MM.1S (cell line): ENCODE measurements around the gene LMBRD1.

Experiments
- DNase-seq: peaks from one replicate; pipeline ENCODE4 v3.0.0-alpha.2; 2015
- H2AFZ ChIP-seq: fragments of 300-600 bp; sonication (generic); 2 replicates; pipeline ENCODE4 v1.6.0; 2016; ENCODE audit warnings: antibody characterized with exemption, low read length
- H3F3A ChIP-seq: fragments of 300-600 bp; sonication (generic); 2 replicates; pipeline ENCODE4 v1.6.1; 2016; ENCODE audit warnings: mild to moderate bottlenecking, antibody characterized with exemption, low read length, moderate library complexity, mixed read lengths; ENCODE audit not compliant: insufficient read depth
- H3K27ac ChIP-seq: fragments of 300-600 bp; sonication (generic); 2 replicates; pipeline ENCODE4 v1.5.1; 2016; ENCODE audit warnings: mild to moderate bottlenecking, low read length
- H3K27me3 ChIP-seq: fragments of 300-600 bp; sonication (generic); replicated peaks from 2 replicates; pipeline ENCODE4 v1.6.0; 2016; ENCODE audit warnings: low read length; ENCODE audit not compliant: insufficient read depth
- H3K36me3 ChIP-seq: fragments of 300-600 bp; sonication (generic); replicated peaks from 2 replicates; pipeline ENCODE4 v1.6.1; 2016; ENCODE audit warnings: mild to moderate bottlenecking, low read length, mixed read lengths; ENCODE audit not compliant: insufficient read depth
- H3K4me1 ChIP-seq: fragments of 300-600 bp; sonication (generic); 2 replicates; pipeline ENCODE4 v1.6.1; 2016; ENCODE audit warnings: low read length, mixed read lengths
- H3K4me2 ChIP-seq: fragments of 300-600 bp; sonication (generic); 2 replicates; pipeline ENCODE4 v1.6.0; 2016; ENCODE audit warnings: low read depth, low read length
- H3K4me3 ChIP-seq: fragments of 300-600 bp; sonication (generic); 2 replicates; pipeline ENCODE4 v1.5.1; 2016; ENCODE audit warnings: low read length, mixed read lengths
- H3K79me2 ChIP-seq: fragments of 300-600 bp; sonication (generic); 2 replicates; pipeline ENCODE4 v1.6.1; 2016; ENCODE audit warnings: mixed run types, low read length, mixed read lengths
- H3K9ac ChIP-seq: fragments of 300-600 bp; sonication (generic); 2 replicates; pipeline ENCODE4 v1.6.1; 2016; ENCODE audit warnings: low read length, mixed read lengths
- H3K9me2 ChIP-seq: fragments of 300-600 bp; sonication (generic); replicated peaks from 2 replicates; pipeline ENCODE4 v1.6.1; 2016; ENCODE audit warnings: mild to moderate bottlenecking, low read length, mixed read lengths; ENCODE audit not compliant: insufficient read depth
- H3K9me3 ChIP-seq: fragments of 300-600 bp; sonication (generic); replicated peaks from 2 replicates; pipeline ENCODE4 v1.6.1; 2016; ENCODE audit warnings: mild to moderate bottlenecking, low read length, mixed read lengths; ENCODE audit not compliant: insufficient read depth
- H4K20me1 ChIP-seq: fragments of 300-600 bp; sonication (generic); 2 replicates; pipeline ENCODE4 v1.6.1; 2016; ENCODE audit warnings: mild to moderate bottlenecking, low read length, moderate library complexity, mixed read lengths; ENCODE audit not compliant: insufficient read depth
- EZH2 ChIP-seq: fragments of 300-600 bp; sonication (generic); optimal IDR thresholded peaks from 2 replicates; pipeline ENCODE3; 2017; ENCODE audit warnings: low read depth, mild to moderate bottlenecking, antibody characterized with exemption, low read length, mixed read lengths
- EZH2phosphoT487 ChIP-seq: fragments of 300-600 bp; sonication (generic); IDR thresholded peaks from 2 replicates; pipeline ENCODE4 v1.6.1; 2018; ENCODE audit warnings: antibody characterized with exemption, low read length
- TF ChIP-seq, protein P1 (sequence below): fragments of 300-600 bp; sonication (generic); IDR thresholded peaks from 2 replicates; pipeline ENCODE4 v1.5.1; 2016; ENCODE audit warnings: antibody characterized with exemption, low read length, mixed read lengths

The LMBRD1 gene

DNA sequence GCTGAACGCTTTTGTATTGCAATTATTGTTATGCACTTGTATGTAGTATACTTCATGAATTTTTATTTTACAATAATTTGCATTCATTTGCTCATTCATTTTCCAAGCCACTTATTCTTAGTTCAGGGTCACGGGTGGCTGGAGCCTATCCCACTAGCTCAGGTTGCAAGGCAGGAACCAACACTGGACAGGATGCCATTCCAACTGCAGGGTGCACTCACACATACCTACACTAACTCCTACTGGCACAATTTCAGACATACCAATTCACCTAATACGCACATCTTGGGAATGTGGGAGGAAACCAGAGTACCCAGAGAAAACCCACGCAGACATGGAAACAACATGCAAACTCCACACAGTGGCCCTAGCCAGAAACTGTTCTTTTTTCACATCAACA, 61.8 kb downstream of the LMBRD1 start:
- DNase-seq = no peak
- no peaks in the 10 kb centered on the region for H3K9me3 ChIP-seq

DNA sequence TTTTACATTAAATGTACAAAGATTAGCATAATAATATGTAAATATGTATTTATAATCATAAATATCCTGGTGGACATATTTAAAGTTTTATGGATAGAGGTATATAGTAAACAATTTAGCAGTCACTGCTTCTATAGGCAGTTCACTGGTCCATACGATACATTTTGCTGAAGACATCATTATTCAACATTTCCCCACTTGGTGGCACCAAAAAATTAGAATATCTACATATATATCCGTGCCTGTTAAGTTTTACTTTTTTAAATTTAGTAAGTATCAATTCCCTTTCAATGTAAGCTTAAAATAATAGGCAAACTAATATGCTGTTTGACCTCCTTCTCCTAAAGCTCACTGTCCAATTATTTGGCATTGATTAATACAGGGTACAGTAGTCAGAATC, 64.2 kb downstream of the LMBRD1 start:
- Histone ChIP-seq H3K79me2 (no peaks in the 10 kb centered on the region), H3K36me3 (no peaks in the 10 kb centered on the region), H2AFZ (no peak overlapping the region), H3K4me1 (no peaks in the 10 kb centered on the region), H3K27ac (no peak overlapping the region), H3F3A (no peaks in the 10 kb centered on the region), H3K27me3 (no peaks in the 10 kb centered on the region), H3K4me2 (no peak overlapping the region), H4K20me1 (no peaks in the 10 kb centered on the region), H3K9me2 (no peaks in the 10 kb centered on the region), H3K9me3 (no peaks in the 10 kb centered on the region), H3K4me3 (no peak overlapping the region), H3K9ac (no peak overlapping the region)
- TF ChIP-seq EZH2phosphoT487 = no peak
- TF ChIP-seq, protein P1, sequence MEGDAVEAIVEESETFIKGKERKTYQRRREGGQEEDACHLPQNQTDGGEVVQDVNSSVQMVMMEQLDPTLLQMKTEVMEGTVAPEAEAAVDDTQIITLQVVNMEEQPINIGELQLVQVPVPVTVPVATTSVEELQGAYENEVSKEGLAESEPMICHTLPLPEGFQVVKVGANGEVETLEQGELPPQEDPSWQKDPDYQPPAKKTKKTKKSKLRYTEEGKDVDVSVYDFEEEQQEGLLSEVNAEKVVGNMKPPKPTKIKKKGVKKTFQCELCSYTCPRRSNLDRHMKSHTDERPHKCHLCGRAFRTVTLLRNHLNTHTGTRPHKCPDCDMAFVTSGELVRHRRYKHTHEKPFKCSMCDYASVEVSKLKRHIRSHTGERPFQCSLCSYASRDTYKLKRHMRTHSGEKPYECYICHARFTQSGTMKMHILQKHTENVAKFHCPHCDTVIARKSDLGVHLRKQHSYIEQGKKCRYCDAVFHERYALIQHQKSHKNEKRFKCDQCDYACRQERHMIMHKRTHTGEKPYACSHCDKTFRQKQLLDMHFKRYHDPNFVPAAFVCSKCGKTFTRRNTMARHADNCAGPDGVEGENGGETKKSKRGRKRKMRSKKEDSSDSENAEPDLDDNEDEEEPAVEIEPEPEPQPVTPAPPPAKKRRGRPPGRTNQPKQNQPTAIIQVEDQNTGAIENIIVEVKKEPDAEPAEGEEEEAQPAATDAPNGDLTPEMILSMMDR = peak; percentile 25
- no peak for DNase-seq

More for the DNA sequence above, 61.8 kb downstream of the LMBRD1 start:
- Histone ChIP-seq H3K27ac (no peak overlapping the region), H3F3A (no peaks in the 10 kb centered on the region), H2AFZ (no peak overlapping the region), H3K9me2 (no peaks in the 10 kb centered on the region), H3K4me1 (no peaks in the 10 kb centered on the region), H3K4me3 (no peak overlapping the region), H3K9ac (no peak overlapping the region), H3K36me3 (no peaks in the 10 kb centered on the region), H4K20me1 (no peaks in the 10 kb centered on the region), H3K27me3 (no peaks in the 10 kb centered on the region), H3K79me2 (no peaks in the 10 kb centered on the region), H3K4me2 (no peak overlapping the region)
- no peak for TF ChIP-seq EZH2phosphoT487
- TF ChIP-seq EZH2 = no peak
- TF ChIP-seq, protein P1 = no peak

DNA sequence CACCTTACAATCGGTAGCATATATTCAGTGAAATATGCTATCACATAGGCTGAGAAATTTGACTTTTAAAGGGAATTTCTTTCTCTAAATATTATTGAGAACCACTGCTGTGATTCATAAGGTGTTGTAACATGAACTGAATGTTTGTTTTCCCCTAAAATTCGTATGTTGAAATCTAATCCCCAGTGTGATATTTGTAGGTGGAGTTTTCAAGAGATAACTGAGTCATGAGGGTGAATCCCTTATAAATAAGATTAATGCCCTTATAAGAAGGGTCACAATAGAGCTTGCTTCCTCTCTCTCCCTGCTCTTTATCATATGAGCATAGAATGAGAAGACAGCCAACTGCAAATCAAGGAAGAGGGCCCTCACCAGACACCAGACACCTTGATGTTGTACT, 64.8 kb downstream of the LMBRD1 start:
- Histone ChIP-seq H3K4me3 (no peak overlapping the region), H3K36me3 (no peaks in the 10 kb centered on the region), H3K27me3 (no peaks in the 10 kb centered on the region), H3K9me3 (no peaks in the 10 kb centered on the region), H3K9ac (no peak overlapping the region), H3K9me2 (no peaks in the 10 kb centered on the region), H4K20me1 (no peaks in the 10 kb centered on the region), H3K79me2 (no peaks in the 10 kb centered on the region), H3K27ac (no peak overlapping the region), H3K4me1 (no peaks in the 10 kb centered on the region), H2AFZ (no peak overlapping the region), H3K4me2 (no peak overlapping the region), H3F3A (no peaks in the 10 kb centered on the region)
- DNase-seq = no peak
- TF ChIP-seq, protein P1 = no peak
- TF ChIP-seq EZH2 = no peak
- TF ChIP-seq EZH2phosphoT487 = no peak

DNA sequence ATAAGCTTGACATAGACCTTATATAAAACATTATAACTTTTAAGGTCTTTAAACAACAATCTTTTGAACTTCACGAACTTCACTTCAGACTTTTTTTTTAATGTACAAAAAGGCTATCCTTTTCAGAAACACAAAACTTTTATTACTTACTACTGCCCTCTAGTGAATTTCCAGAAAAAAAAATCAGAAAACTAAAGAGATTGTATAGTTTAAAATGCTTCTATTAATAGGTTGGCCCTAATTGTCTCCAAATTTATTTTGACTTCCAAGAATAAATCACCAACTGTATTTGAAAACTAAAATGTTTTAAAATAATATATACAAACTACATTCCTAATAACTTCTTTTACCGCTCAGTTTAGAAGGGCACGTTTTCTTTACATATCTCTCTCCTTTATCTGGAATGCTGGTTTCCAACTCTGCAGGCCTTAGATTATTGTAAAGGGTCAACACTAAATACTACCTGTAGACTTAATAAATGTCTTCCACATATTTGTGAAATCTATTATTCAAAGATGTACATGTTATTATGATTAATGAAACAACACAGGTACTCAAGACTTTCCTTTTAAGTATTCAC, 66.8 kb downstream of the LMBRD1 start:
- H3K9me2 ChIP-seq = no peaks in the 10 kb centered on the region
- no peaks in the 10 kb centered on the region for H3K79me2 ChIP-seq
- H4K20me1 ChIP-seq = no peaks in the 10 kb centered on the region
- no peak overlapping the region for H3K4me2 ChIP-seq
- no peak overlapping the region for H3K4me3 ChIP-seq
- H2AFZ ChIP-seq = no peak overlapping the region
- no peak overlapping the region for H3K9ac ChIP-seq
- H3K36me3 ChIP-seq = no peaks in the 10 kb centered on the region
- H3K27ac ChIP-seq = no peak overlapping the region
- H3K9me3 ChIP-seq = no peaks in the 10 kb centered on the region
- H3F3A ChIP-seq = no peaks in the 10 kb centered on the region
- no peak for TF ChIP-seq EZH2
- TF ChIP-seq EZH2phosphoT487 = no peak
- TF ChIP-seq, protein P1 = peak; percentile 36
- peak; percentile 7 for DNase-seq
- H3K27me3 ChIP-seq = no peaks in the 10 kb centered on the region
- H3K4me1 ChIP-seq = no peaks in the 10 kb centered on the region
